HL-60 (cell line): Measurements from ENCODE around the gene NKX6-2.

Experiments used
- CTCF ChIP-seq: IDR thresholded peaks from one replicate; pipeline ENCODE4 v1.5.1; 2011; ENCODE audit warnings: low read length, control low read depth, inconsistent platforms; ENCODE audit not compliant: insufficient read depth
- GABPA ChIP-seq: IDR thresholded peaks from 2 replicates; pipeline ENCODE4 v1.6.1; 2012; ENCODE audit warnings: low read depth
- POLR2AphosphoS5 ChIP-seq: IDR thresholded peaks from 2 replicates; pipeline ENCODE4 v1.6.1; 2012; ENCODE audit warnings: low read depth
- REST ChIP-seq: IDR thresholded peaks from 2 replicates; pipeline ENCODE4 v1.6.1; 2012; ENCODE audit warnings: low read depth; ENCODE audit not compliant: insufficient replicate concordance
- SPI1 ChIP-seq: IDR thresholded peaks from 2 replicates; pipeline ENCODE4 v1.6.1; 2012; ENCODE audit warnings: low read depth, mild to moderate bottlenecking, borderline replicate concordance

GRCh38 chr10:132742837-132743194 is 43.1 kb downstream of the NKX6-2 start:
- TF ChIP-seq POLR2AphosphoS5 (no peak), CTCF (no peak), GABPA (no peak), SPI1 (no peak), REST (no peak)
